Effector memory CD8-positive, alpha-beta T cell (primary cell): ENCODE measurements around the gene OSBPL5.

ENCODE experiments used
- ATAC-seq: fragments of 150-1000 bp; cut with Tn5 transposase; replicated peaks from 2 replicates; pipeline ENCODE4 v1.10.0; 2021; ENCODE audit warnings: mild to moderate bottlenecking, moderate library complexity
- DNase-seq, 3 experiments: peaks; one replicate each; pipeline ENCODE4 v3.0.0; 2021
- H3K27ac Mint-ChIP-seq, 2 donors: one replicate each; pipeline ENCODE4 v1.8.0; 2022; ENCODE audit warnings: mild to moderate bottlenecking in 2 of 2, mixed read lengths in 2 of 2, moderate library complexity in 2 of 2
- H3K27me3 Mint-ChIP-seq, 2 donors: one replicate each; pipeline ENCODE4 v1.8.0; 2022; ENCODE audit warnings: mixed read lengths in 2 of 2
- H3K36me3 Mint-ChIP-seq: one replicate; pipeline ENCODE4 v1.8.0; 2022; ENCODE audit warnings: mild to moderate bottlenecking, moderate library complexity, mixed read lengths; ENCODE audit not compliant: insufficient read depth
- H3K4me1 Mint-ChIP-seq, 2 donors: one replicate each; pipeline ENCODE4 v1.8.0; 2022; ENCODE audit warnings: low read depth in 2 of 2, mixed read lengths in 2 of 2
- H3K4me3 Mint-ChIP-seq, 2 donors: one replicate each; pipeline ENCODE4 v1.8.0; 2022; ENCODE audit warnings: mild to moderate bottlenecking in 2 of 2, mixed read lengths in 2 of 2, moderate library complexity in 2 of 2
- H3K9me3 Mint-ChIP-seq, 2 donors: one replicate each; pipeline ENCODE4 v1.8.0; 2022; ENCODE audit warnings: mixed read lengths in 2 of 2

The OSBPL5 gene

DNA sequence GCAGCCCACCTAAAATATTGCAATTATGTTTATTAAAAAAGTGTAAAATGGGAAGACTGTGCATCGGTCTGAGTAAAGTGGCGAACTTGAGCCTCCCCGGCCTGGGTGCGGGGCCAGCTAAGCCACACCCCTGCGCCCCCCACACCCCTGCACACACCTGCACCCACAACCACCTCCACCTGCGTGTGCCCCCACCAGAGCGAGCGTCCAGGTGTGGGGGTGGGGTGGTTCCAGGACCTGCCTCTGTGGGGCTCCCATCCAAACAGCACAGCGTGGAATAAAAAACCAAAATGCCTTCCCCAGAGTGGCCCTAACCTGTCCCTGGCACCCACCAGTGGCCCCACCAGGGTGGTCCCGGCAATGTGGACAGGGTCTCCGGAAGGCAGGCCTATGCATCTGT, 77.7 kb downstream of the OSBPL5 start:
- Mint-ChIP-seq H3K27ac (no peak overlapping the region), H3K27me3 (peaks cover 0 to 25% of the 10 kb centered on the region in 2 donors), H3K36me3 (peaks cover 13% of the 10 kb centered on the region), H3K4me3 (no peak overlapping the region), H3K4me1 (peaks cover 0 to 5% of the 10 kb centered on the region in 2 donors), H3K9me3 (no peaks in the 10 kb centered on the region)
- no peak for DNase-seq
- no peak for ATAC-seq

DNA sequence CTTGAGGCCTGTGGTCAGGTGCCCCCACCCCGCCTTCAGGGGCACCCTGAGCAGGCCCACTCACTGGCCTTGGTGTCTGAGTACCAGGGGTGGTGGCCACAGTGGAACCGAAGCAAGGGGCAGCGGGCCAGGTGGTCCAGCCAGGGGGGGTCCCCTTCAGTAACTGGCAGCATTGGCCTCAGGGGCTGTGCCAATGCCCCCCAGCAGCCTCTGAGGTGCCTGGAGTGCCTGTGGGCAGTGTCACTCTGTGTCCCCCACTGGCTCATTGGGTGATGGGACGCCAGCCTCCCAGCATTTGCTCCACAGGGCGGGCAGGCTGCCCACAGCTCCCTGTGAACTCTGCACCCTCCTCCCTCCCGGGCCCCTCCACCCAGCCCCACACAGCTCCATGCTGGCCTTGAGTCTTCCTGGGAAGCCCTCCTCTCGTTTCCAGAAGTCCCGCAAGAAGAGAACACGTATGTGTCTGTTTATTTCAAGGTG, 78.4 kb downstream of the OSBPL5 start:
- no peak for DNase-seq
- H3K9me3 Mint-ChIP-seq: no peaks in the 10 kb centered on the region
- H3K27me3 Mint-ChIP-seq: peaks cover 0 to 25% of the 10 kb centered on the region in 2 donors
- H3K27ac Mint-ChIP-seq: no peak overlapping the region
- H3K36me3 Mint-ChIP-seq: peaks cover 8% of the 10 kb centered on the region
- H3K4me3 Mint-ChIP-seq: no peak overlapping the region
- peaks cover 0 to under 1% of the 10 kb centered on the region in 2 donors for H3K4me1 Mint-ChIP-seq
- no peak for ATAC-seq

DNA sequence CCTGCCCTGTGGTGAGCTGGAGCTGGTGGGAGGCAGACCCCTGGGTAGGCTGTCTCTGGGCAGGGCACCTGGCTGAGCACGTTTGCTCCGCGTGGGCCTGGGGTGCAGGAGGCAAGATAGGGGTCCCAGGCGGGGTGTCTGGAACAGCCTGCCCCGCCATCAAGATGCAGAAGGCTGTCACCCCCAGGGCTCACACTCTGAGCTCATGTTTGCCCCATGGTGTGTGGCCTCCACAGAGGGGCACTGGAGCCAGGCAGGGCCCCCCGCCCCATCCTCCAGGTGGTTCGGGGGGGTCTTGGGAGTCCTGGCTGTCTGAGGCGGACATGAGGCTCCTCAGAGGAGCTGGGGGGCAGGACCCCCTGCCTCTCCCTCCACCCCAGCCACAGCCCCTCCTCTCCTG, 79.0 kb downstream of the OSBPL5 start:
- H3K27me3 Mint-ChIP-seq: peaks cover 0 to 26% of the 10 kb centered on the region in 2 donors
- ATAC-seq (no peak), DNase-seq (no peak)
- no peaks in the 10 kb centered on the region for H3K4me1 Mint-ChIP-seq
- peaks cover 7% of the 10 kb centered on the region for H3K36me3 Mint-ChIP-seq
- H3K27ac Mint-ChIP-seq: peak overlapping the region; percentile 60 to 89
- H3K4me3 Mint-ChIP-seq: no peak overlapping the region
- no peaks in the 10 kb centered on the region for H3K9me3 Mint-ChIP-seq

DNA sequence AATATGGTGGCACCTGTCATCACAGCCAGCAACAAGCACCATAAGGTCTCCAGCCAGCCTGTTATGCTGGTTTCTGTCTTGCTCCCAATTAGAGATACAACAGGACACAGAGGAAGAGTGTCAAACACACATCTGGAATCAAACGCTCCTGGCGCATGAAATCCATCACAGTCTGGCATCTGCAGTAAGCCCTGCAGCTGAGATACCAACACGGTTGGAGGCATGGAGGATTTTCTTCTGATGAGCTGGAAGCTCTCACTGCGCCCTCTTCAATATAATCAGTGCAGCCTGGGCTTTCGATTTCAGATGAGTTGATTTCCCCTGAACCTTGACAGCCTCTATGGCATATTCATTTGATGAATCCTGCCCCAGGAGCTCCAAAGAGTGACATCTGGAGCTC, 80.1 kb downstream of the OSBPL5 start:
- Mint-ChIP-seq H3K4me1 (no peaks in the 10 kb centered on the region), H3K9me3 (no peaks in the 10 kb centered on the region), H3K36me3 (peaks cover 7% of the 10 kb centered on the region), H3K27ac (no peak overlapping the region), H3K27me3 (peaks cover 4 to 34% of the 10 kb centered on the region in 2 donors), H3K4me3 (no peak overlapping the region)
- ATAC-seq (no peak), DNase-seq (no peak)

DNA sequence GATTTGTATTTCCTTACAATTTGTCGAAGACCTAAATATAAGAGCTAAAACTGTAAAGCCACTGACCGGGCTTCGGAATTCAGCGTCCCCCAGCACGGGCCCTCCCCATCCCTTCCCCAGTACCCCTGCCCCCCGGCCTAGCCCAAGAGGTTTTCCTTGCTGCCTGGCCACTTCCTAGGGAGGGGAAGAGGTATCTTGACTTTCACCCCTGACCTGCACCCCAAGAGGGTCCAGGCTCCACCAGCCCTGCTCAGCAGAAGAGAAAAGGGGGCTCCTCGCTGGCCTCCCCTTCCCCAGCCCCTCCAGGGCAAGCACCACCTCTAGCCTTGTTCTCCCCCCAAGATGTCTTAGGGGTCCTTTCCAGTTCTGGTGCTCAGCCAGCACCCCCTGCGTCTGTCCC, 81.8 kb downstream of the OSBPL5 start:
- no peak for DNase-seq
- H3K27ac Mint-ChIP-seq: no peak overlapping the region
- H3K9me3 Mint-ChIP-seq: no peaks in the 10 kb centered on the region
- no peak for ATAC-seq
- no peaks in the 10 kb centered on the region for H3K4me1 Mint-ChIP-seq
- H3K27me3 Mint-ChIP-seq: peaks cover 4 to 34% of the 10 kb centered on the region in 2 donors
- peaks cover 4% of the 10 kb centered on the region for H3K36me3 Mint-ChIP-seq
- H3K4me3 Mint-ChIP-seq: no peak overlapping the region

DNA sequence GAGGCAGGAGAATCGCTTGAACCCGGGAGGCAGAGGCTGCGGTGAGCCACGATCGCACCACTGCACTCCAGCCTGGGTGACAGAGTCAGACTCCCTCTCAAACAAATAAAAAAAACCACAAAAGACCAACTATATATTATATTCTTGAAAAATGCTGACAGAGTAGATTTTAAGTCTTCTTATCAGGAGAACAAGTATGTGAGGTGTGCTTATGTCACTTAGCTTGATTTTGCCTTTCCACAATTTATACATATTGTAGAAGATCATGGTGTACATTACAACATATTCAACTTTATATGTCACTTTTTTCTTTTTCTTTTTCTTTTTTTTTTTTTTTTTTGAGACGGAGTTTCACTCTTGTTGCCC, 83.7 kb downstream of the OSBPL5 start:
- no peak for ATAC-seq
- no peak overlapping the region for H3K4me3 Mint-ChIP-seq
- no peaks in the 10 kb centered on the region for H3K4me1 Mint-ChIP-seq
- H3K9me3 Mint-ChIP-seq: no peaks in the 10 kb centered on the region
- H3K27ac Mint-ChIP-seq: no peak overlapping the region
- peaks cover 4% of the 10 kb centered on the region for H3K36me3 Mint-ChIP-seq
- no peak for DNase-seq
- peaks cover 4 to 34% of the 10 kb centered on the region in 2 donors for H3K27me3 Mint-ChIP-seq

DNA sequence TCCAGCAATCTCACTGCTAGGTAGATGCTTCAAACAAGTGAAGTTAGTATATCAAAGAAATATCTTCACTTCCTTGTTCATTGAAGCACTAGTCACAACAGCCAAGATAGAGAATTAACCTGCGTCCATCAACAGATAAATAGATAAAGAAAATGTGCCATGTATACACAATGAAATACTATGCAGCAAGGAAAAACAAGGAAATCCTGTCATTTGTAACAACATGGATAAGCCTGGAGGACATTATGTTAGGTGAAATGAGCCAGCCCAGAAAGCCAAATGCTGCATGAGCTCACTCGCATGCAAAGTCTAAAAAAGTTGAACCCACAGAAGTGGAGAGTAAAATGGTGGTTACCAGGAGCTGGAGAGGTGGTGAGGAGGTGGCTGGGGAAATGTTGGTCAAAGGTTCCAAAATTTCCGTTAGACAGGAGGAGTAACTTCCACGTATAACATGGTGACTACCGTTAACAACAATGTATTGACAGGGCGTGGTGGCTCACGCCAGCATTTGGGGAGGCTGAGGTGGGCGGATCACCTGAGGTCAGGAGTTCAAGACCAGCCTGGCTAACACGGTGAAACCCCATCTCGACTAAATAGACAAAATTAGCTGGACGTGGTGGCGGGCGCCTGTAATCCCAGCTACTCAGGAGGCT, 84.3 kb downstream of the OSBPL5 start:
- no peak for DNase-seq
- no peak for ATAC-seq
- no peak overlapping the region for H3K4me3 Mint-ChIP-seq
- H3K36me3 Mint-ChIP-seq: peaks cover 2% of the 10 kb centered on the region
- H3K27me3 Mint-ChIP-seq: peaks cover 4 to 32% of the 10 kb centered on the region in 2 donors
- no peaks in the 10 kb centered on the region for H3K9me3 Mint-ChIP-seq
- H3K4me1 Mint-ChIP-seq: no peaks in the 10 kb centered on the region
- H3K27ac Mint-ChIP-seq: no peak overlapping the region

DNA sequence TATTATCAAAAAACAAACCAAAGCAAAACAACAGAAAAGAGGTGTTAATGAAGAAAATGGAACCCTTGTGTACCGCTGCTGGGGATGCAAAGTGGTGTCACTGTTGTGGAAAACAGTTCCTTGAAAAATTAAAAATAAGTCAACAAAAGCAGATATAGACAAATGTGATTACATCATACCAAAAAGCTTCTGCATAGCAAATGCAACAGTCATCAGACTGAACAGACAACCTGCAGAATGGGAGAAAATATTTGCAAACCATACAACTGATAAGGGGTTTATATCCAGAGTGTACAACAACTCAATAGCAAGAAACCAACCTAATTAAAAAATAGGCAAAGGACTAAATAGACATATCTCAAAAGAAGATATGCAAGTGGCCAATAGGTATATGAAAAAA, 85.0 kb downstream of the OSBPL5 start:
- ATAC-seq: no peak
- no peak overlapping the region for H3K4me3 Mint-ChIP-seq
- H3K36me3 Mint-ChIP-seq: no peaks in the 10 kb centered on the region
- H3K9me3 Mint-ChIP-seq: no peaks in the 10 kb centered on the region
- H3K27me3 Mint-ChIP-seq: peaks cover 4 to 27% of the 10 kb centered on the region in 2 donors
- no peaks in the 10 kb centered on the region for H3K4me1 Mint-ChIP-seq
- no peak overlapping the region for H3K27ac Mint-ChIP-seq
- DNase-seq: no peak

DNA sequence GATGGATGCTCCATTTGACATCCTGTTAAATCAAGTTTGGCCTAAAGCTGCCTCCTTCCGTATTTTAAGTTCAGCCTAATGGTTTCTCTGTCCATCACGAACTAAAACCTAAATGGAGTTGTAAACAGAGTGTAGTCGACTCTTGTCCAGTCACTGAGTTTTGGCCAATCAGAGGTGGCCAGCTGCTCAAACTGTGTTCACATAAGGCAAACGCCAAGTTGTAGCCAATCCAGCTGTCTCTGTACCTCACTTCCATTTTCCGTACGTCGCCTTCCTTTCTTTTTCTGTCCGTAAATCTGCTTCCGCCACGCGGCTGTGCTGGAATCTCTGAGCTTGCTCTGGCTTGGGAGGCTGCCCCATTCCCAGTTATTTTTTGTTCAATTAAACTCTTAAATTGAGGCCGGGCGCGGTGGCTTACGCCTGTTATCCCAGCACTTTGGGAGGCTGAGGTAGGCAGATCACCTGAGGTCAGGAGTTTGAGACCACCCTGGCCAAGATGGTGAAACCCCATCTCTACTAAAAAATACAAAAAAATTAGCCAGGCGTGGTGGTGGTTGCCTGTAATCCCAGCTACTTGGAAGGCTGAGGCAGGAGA, 87.2 kb downstream of the OSBPL5 start:
- no peak overlapping the region for H3K4me3 Mint-ChIP-seq
- H3K36me3 Mint-ChIP-seq: no peaks in the 10 kb centered on the region
- H3K4me1 Mint-ChIP-seq: no peaks in the 10 kb centered on the region
- ATAC-seq (no peak), DNase-seq (no peak)
- H3K27me3 Mint-ChIP-seq: peaks cover 4 to 23% of the 10 kb centered on the region in 2 donors
- H3K9me3 Mint-ChIP-seq: no peaks in the 10 kb centered on the region
- no peak overlapping the region for H3K27ac Mint-ChIP-seq

DNA sequence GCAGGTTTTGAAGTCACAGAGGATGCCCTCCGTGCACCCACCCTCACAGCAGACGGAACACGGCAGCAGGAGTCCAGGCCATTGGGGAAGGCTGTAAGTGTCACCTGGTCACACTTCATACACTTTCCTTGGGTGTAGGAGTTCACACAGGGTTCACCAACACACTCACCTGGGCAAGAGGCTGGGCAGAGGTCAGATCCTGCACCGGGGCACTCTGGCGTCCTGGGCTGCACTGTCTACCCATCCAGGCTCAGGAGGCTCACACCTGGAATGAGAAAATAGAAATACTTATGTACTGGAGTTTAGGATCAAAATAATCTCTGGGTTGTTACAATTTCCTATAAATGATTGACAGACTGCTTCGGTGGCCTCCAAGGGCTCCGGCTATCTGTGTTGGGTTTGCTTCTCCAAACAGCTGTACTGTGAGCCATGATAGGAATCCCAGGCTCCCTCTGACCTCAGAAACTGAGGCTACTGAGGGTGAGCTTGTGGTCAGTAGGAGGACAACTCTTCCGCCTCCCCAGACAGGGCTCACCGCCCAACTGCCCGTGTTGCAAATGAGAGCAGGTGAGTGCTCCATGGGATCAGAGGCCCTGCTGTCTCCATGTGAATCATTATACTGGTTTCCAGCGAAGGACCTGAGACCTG, 87.8 kb downstream of the OSBPL5 start:
- Mint-ChIP-seq H3K4me3 (no peak overlapping the region), H3K27me3 (peaks cover 4 to 26% of the 10 kb centered on the region in 2 donors), H3K4me1 (no peaks in the 10 kb centered on the region), H3K27ac (no peak overlapping the region), H3K9me3 (no peaks in the 10 kb centered on the region), H3K36me3 (no peaks in the 10 kb centered on the region)
- no peak for DNase-seq
- no peak for ATAC-seq

DNA sequence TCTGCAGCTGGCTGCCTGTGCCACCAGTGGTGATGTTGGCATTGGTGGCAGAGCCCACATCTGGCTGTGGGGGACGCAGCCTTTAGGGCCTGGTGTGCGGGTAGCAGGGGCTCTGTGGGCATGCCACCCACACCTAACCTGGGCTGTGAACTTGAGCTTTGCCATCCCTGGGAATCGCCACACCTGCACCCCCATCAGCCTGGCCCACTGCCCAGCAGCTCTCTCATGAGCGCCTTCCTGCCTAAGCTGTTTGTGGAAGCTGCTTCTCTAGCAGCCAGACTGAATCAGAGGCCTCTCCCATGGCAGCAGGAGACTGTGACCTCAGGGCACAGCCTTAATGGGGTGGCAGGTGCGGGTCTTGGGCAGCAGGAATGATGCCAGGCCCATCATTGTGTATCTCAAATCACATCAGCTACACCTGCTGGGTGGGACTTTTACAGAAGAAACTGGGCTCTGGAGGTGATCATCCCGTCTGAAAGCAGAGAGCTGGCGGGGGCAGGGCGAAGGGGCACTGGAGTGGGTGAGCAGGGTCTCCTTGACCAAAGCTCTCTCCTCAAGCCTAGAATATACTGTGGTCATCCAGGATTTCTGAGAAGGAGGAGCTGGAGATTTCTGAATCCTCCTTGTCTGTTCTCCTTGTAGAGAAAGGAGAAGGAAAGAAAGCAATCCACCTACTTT, 90.1 kb downstream of the OSBPL5 start:
- Mint-ChIP-seq H3K27ac (no peak overlapping the region), H3K27me3 (peaks cover 0 to 16% of the 10 kb centered on the region in 2 donors), H3K36me3 (no peaks in the 10 kb centered on the region), H3K4me3 (no peak overlapping the region), H3K9me3 (no peaks in the 10 kb centered on the region), H3K4me1 (no peaks in the 10 kb centered on the region)
- DNase-seq: no peak
- no peak for ATAC-seq

DNA sequence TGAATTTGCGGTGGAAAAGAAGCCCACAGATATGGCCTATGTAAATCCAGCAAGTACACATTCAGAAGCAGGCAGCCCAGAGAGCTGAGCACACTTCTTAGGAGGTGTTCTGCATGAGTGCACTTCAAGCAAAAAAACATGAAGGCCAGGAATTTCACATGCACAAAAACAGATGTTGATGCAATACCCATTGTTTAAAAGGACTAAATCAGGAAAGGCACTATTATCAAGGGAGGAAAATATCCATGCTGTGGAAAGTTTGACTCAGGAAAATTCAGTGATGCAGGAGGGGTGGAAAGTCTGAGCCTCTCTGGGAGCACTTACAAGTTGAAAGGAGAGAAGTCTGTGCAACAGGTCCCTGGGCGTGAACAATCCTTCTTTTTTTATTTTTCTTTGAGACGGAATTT, 92.1 kb downstream of the OSBPL5 start:
- no peak overlapping the region for H3K27ac Mint-ChIP-seq
- ATAC-seq (no peak), DNase-seq (no peak)
- H3K27me3 Mint-ChIP-seq: peaks cover 4 to 34% of the 10 kb centered on the region in 2 donors
- H3K36me3 Mint-ChIP-seq: no peaks in the 10 kb centered on the region
- no peak overlapping the region for H3K4me3 Mint-ChIP-seq
- no peaks in the 10 kb centered on the region for H3K4me1 Mint-ChIP-seq
- no peaks in the 10 kb centered on the region for H3K9me3 Mint-ChIP-seq

DNA sequence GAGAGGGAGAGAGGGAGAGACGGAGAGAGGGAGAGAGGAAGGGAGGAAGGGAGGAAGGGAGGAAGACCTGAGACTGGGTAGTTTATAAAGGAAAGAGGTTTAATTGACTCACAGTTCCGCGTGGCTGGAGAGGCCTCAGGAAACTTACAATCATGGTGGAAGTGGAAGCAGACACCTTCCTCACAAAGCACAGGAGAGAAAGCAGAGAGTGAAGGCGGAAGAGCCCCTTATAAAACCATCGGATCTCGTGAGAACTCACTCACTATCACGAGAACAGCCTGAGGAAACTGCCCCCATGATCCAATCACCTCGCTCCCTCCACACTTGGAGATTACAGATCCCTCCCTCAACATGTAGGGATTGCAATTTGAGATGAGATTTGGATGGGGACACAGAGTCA, 95.7 kb downstream of the OSBPL5 start:
- Mint-ChIP-seq H3K9me3 (no peaks in the 10 kb centered on the region), H3K36me3 (no peaks in the 10 kb centered on the region), H3K27ac (no peak overlapping the region), H3K4me1 (no peaks in the 10 kb centered on the region), H3K4me3 (no peak overlapping the region), H3K27me3 (peaks cover 16 to 53% of the 10 kb centered on the region in 2 donors)
- ATAC-seq (no peak), DNase-seq (no peak)
